Measurements from ENCODE around the gene ZNF568. TPM values are rescaled to one million over a fixed set of nuclear protein-coding genes. Genes with fewer than 3 reads are reported as not detected.

Gene ZNF568
- 0.76 to 1.1 TPM (median 0.97 TPM) in 5 replicates for total RNA-seq (2022; extraction: Qiagen RNA extraction; ENCODE audit: low read depth)

DNA sequence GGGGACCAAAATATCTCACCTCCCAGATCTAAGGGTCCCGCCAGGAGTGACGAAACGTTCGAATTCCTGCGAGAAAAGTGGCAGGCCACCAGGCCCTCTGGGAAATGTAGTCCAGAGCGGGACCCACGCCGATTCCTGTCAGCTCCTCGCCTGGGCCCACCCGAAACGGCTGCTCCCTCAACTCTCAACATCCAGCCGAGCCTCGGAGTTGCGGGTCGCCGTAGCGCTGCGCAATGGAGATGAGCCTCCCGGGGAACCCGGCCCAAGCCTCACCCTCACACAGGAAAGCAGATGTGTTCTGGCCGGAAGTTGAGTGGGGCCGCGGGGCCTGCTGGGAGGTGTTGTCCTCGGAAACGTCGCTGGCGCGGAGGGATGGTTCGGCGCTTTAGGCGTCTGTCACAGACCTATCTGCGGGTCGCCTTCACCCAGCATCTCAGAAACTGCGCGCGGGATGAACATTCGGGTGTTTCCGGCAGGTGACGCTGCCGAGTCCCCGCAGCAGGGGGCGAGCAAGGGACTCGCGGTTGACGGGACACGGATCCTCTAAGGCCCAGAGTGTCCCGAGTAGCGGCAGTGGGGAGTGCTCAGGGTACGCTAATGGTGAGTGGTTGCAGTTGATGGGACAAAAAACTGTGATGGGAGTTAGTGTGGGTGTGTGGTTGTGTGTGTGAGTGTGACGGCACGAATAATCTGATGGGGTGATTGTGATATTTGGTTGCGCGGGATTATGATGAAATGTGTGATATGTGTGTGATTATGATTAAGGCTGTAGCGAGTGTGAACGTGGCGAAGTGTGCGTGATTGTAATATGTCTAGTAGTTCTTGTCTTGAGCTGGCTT lies at the start of gene ZNF568, which contains the start of gene ZNF829:
TSS of gene ZNF568 (plus strand) at position 341 of the 839 bp plus-strand sequence. CDS start 6,439 bp downstream, outside the sequence.
TSS of gene ZNF829 (minus strand) at position 300 of the 839 bp plus-strand sequence. CDS start 1,124 bp downstream, outside the sequence.

Other genes starting within 250 kb of the ZNF568 start
- 4.9 to 8.0 TPM (median 7.5 TPM) in 5 replicates for gene ZNF461, start 249.5 kb upstream of the ZNF568 start, total RNA-seq (2022; extraction: Qiagen RNA extraction; ENCODE audit: low read depth)
- 7.2 to 10.2 TPM (median 9.6 TPM) in 5 replicates for gene ZNF567, start 228.7 kb upstream of the ZNF568 start, total RNA-seq (2022; extraction: Qiagen RNA extraction; ENCODE audit: low read depth)
- 0.27 to 1.0 TPM (median 0.47 TPM) in 5 replicates for gene ZNF850, start 143.5 kb upstream of the ZNF568 start, total RNA-seq (2022; extraction: Qiagen RNA extraction; ENCODE audit: low read depth)
- gene ZNF790, start 77.9 kb upstream of the ZNF568 start, total RNA-seq (2022; extraction: Qiagen RNA extraction; ENCODE audit: low read depth) = 0.13 to 0.47 TPM (median 0.31 TPM) in 4 of 5 replicates, not detected in the other
- gene ZNF345, start 65.5 kb upstream of the ZNF568 start, total RNA-seq (2022; extraction: Qiagen RNA extraction; ENCODE audit: low read depth) = 0.10 to 0.36 TPM (median 0.34 TPM) in 3 of 5 replicates, not detected in the others
- 0.23 to 0.57 TPM (median 0.37 TPM) in 5 replicates for gene ZNF829, start within 50 bp of the ZNF568 start, total RNA-seq (2022; extraction: Qiagen RNA extraction; ENCODE audit: low read depth)
- 5.2 to 5.7 TPM (median 5.4 TPM) in 5 replicates for gene ZNF420, start 162.1 kb downstream of the ZNF568 start, total RNA-seq (2022; extraction: Qiagen RNA extraction; ENCODE audit: low read depth)

All from A549 treated with GW870086 at 1 μM for 4 hours (cell line).